SK-N-SH treated with all-trans-retinoic acid at 6 μM for 48 hours (cell line): Measurements from ENCODE around the gene RBMS1.

Experiments used
- ESRRG ChIP-seq: fragments of 250-450 bp; sonication (Bioruptor Pico); IDR thresholded peaks from 2 replicates; pipeline ENCODE4 v1.6.1; 2021; ENCODE audit warnings: mild to moderate bottlenecking
- TOX ChIP-seq: fragments of 250-450 bp; sonication (Bioruptor Pico); IDR thresholded peaks from 2 replicates; pipeline ENCODE4 v1.8.0; 2021; ENCODE audit warnings: mild to moderate bottlenecking, moderate library complexity, borderline replicate concordance
- ZFP30 ChIP-seq: fragments of 450-650 bp; formaldehyde crosslinking; IDR thresholded peaks from 2 replicates; pipeline ENCODE4 v1.5.0; 2022; ENCODE audit warnings: mild to moderate bottlenecking, moderate library complexity

- no peak for TF ChIP-seq ESRRG (CRISPR knock-in tag)
- TF ChIP-seq ZFP30, result no peak
- no peak for TF ChIP-seq TOX
Measured at GRCh38 chr2:160492401-160493226, 993 bp downstream of the RBMS1 start.
